ENCODE data around the gene GBP1.

DNA sequence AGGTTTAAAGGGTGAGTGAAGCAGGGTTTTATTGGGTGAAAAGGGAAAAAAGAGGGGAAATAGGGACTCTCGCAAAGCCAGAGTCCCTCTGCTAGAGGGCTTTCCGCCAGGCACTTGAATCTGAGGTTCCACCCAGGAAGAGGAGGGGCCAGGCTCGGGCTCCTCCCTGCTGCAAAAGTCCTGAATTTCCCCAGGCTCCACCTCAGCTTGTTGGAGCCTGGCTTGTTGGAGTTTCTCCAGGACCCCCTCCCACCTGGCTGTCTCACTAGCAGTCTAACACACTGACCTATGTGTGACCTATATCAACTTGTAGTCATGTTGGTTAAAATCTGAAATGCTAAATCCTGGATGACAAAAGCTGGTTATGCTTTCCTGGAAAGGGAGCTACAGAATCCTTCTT, 35.4 kb upstream of the GBP1 start:
- TF ChIP-seq, protein P1, sequence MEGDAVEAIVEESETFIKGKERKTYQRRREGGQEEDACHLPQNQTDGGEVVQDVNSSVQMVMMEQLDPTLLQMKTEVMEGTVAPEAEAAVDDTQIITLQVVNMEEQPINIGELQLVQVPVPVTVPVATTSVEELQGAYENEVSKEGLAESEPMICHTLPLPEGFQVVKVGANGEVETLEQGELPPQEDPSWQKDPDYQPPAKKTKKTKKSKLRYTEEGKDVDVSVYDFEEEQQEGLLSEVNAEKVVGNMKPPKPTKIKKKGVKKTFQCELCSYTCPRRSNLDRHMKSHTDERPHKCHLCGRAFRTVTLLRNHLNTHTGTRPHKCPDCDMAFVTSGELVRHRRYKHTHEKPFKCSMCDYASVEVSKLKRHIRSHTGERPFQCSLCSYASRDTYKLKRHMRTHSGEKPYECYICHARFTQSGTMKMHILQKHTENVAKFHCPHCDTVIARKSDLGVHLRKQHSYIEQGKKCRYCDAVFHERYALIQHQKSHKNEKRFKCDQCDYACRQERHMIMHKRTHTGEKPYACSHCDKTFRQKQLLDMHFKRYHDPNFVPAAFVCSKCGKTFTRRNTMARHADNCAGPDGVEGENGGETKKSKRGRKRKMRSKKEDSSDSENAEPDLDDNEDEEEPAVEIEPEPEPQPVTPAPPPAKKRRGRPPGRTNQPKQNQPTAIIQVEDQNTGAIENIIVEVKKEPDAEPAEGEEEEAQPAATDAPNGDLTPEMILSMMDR (IDR thresholded peaks at IDR 0.05; ENCODE audit: poor library complexity) = no peak
- TF ChIP-seq EZH2phosphoT487 (IDR thresholded peaks at IDR 0.05; ENCODE audit: low read depth, severe bottlenecking, unreplicated experiment) = no peak
